HG03045 (cell line): ENCODE data around the gene KRTAP12-3.
"Not testable (repeated sequence)": the region's sequence is repeated elsewhere in the genome, so short reads cannot be mapped to it uniquely, and the experiment has no call there.

Source experiments
- ATAC-seq: cut with Tn5 transposase; IDR thresholded peaks from one replicate; pipeline ENCODE4 v1.9.1; 2021; ENCODE audit warnings: mild to moderate bottlenecking, moderate library complexity; ENCODE audit not compliant: unreplicated experiment

KRTAP12-3 gene

DNA sequence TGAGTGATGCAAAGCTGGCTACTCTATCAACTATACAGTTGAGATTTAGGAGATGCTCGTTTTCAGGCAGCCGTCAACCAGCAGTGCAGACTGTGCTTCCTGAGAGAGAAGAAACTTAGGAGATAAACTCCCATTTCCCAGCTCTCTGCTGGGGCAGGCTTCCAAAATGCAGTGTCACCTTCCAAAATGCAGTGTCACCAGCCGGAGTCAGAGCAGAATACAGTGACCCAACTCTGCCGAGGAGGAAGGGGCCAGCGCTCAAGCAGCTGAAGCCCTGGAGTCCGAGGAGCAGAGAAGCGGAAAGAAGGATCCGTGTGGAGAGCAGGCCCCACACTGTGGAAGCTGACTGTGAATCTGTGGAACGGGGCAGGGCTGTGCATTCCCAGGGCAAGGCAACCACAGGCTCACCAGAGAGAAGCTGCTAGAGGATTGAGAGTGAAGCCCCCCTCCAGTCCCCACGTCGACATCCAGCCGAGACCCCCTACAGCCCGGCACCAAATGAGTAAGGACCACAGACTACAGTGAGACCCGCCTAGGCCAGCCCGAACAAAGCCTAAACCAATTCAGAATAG is 24.9 kb downstream of the KRTAP12-3 start:
- no peak for ATAC-seq

DNA sequence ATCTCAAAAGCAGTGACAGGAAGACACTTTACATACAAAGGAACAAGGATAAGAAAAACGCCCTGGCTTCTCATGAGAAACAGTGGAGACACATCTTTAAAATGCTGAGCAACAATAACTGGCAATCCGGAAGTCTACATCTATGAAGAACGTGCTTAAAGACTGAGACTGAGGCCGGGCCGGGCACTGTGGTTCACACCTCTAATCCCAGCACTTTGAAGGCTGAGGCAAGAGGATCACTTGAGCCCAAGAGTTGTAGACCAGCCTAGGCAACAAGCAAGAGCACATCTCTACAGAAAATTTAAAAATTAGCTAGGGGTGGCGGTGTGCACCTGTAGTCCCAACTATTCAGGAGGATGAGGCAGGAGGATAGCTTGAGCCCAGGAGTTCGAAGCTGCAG is 26.3 kb downstream of the KRTAP12-3 start:
- ATAC-seq: no peak

DNA sequence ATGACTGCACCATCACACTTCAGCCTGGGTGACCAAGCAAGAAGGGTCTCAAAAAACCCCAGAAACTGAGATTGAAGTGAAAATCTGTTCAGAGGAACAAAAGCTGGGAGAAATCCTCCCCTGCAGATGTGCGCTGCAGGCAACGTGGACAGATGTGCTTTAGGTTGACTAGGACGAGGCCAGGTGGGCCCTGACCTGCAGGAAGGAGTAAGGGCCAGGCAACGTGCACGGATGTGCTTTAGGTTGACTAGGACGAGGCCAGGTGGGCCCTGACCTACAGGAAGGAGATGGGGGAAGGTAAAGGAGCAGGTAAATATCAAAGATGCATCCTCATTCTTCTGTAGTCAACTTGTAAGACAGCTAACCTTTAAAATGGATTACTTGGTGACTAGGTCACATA is 26.8 kb downstream of the KRTAP12-3 start:
- no peak for ATAC-seq

DNA sequence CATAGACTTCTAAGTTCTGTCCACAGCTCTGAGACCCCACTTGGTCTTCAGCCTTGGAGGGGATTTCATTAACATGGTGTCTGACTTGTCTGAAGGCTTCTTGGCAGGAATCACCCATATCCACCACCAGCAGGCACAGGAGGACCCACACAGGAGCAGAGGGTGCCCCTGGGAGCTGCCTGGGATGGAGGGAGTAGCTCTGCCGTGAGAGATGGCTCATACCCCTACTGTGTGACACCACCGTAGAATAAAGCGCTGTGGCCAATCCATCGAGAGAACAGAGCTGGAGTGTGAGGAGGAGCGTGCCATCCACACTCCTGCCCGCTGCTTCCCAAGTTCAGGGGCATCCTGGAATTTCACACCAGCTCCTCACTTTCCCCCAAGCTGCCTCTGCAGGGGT is 27.3 kb downstream of the KRTAP12-3 start:
- ATAC-seq: not testable (repeated sequence)

DNA sequence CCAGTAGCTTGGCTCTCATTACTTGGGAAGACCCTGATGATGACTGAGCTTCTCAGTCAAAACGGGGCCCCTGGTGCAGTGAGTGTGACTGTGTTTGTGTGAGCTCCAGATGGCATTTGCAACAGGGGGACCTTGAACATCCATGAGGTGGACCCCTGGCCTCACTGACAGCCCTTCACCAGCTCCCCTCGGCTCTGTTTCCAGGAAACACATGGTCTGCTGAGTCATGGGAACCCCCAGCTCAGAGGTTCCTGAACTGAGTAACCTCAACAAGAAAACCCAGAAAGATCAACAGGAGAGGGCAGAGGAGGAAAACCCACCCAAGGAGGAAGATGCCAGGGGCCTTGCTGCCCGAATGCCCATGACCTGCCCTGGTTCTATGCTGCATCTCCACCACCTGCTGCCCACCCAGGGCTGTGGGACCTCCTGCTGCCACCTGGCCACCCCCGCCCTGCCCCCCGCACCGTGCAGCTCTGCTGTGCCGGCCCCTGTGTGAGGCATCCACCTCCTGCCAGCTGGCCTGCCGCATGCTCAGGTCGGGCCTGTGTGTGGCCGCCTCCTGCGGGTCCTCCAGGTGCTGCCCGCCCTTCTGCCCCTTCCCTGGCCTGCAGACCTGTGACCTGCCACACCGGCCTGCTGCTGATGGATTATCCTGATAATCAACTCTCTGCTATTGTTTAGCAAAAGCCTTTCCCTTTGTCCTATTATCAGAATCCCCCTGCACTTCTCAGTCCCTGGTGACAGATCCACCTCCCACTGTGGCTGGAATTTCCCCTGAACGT is 28.5 kb downstream of the KRTAP12-3 start:
- ATAC-seq: no peak

DNA sequence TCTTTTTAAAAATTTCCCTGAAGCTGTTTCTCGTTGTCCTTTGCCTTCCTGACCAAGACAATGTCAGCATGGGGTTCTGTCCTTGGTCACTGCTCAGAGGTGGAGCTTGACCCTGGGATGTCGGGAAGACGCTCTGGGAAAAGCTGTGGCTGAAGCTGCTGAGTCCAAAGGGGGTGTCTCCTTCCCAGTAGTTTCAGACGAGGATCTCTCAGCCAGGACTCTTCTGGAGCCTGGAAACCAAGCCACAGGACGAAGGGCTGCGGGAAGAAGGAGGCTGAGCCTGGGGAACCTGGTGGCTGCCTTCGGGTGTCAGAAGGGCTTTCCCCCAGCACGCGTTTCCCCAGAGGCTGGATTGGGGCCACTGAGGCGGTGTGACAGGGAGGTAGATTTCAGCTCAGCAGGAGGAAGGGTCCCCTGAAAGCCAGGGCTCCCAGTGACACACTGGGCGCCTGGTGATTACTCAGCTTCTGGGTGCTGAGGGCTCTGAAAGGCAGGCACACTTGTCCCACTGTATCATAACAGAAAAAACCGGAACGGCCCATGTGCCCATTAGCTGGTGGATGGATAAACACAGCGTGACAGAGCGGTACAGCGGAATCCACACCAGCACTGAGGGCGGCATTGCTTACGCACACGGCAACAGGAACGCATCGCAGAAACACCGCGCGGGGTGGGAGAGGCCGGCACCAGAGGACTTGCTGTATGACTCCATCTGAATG is 29.3 kb downstream of the KRTAP12-3 start:
- no peak for ATAC-seq

DNA sequence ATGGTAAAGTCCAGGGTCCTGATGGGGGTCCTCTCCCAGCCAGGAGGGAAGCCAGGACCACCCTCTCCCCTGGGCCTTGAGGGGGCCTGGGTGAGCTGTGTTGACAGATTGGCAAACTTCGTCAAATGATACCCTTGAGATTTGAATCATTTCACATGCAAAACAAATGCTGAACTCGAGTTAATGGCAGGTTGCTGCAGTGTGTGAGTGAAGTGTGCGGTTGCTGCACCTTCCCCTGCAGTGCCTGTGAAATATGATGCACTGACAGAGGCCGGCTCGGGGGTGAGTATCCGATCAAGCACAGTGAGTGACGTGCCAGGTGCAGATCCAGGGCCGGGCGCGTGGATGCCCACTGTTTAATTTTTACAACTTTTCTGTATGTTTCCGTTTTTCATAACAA is 29.9 kb downstream of the KRTAP12-3 start:
- no peak for ATAC-seq

DNA sequence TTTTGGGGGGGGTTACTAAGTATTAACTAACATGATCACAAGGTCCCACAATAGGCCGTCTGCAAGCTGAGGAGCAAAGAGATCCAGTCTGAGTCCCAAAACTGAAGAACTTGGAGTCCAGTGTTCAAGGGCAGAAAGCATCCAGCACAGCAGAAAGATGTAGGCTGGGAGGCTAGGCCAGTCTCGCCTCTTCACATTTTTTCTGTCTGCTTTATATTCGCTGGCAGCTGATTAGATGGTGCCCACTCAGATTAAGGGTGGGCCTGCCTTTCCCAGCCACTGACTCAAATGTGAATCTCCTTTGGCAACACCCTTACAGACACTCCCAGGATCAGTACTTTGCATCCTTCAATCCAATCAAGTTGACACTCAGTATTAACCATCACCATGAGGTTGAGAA is 32.0 kb downstream of the KRTAP12-3 start:
- ATAC-seq: not testable (repeated sequence)

DNA sequence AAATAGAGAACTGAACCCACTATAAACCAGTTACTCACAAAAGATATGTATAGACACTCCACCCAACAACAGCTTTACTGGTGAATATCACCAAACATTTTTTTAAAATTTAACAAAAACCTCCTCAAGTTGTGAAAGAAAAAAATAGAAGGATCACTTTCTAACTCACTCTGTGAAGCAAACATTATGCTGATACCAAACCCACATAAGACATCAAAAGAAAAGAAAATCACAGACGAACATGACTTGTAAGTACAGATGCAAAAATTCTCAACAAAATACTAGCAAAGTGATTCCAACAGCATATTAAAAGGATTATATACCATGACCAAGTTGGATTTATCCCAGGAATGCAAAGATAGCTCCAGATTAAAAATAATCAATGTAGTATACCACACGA is 34.0 kb downstream of the KRTAP12-3 start:
- ATAC-seq: no peak

DNA sequence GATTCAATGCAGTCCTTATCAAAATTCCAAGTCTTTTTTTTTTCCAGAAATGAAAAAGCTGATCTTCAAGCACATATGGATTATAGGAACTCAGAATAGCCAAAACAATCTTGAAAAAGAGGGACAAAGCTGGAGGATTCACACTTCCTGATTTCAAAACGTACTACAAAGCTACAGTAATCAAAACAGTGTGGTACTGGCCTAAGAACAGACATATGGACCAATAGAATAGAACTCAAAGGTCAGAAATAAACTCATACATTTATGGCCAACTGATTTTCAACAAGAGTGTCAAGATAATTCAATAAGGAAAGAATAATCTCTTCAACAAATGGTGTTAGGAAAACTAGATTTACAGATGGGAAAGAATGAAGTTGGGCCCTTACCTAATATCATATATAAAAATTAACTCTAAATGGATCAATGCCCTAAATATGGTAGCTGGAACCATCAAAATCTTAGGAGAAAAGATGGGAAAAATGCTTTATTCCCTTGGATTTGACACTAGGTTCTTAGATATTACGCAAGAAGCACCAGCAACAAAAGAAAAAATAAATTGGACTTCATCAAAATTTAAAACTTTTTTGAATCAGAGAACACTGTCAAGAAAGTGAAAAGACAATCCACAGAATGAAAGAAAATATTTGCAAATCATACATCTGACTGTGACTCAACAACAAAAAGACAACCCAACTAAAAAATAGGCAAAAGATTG is 35.2 kb downstream of the KRTAP12-3 start:
- no peak for ATAC-seq

DNA sequence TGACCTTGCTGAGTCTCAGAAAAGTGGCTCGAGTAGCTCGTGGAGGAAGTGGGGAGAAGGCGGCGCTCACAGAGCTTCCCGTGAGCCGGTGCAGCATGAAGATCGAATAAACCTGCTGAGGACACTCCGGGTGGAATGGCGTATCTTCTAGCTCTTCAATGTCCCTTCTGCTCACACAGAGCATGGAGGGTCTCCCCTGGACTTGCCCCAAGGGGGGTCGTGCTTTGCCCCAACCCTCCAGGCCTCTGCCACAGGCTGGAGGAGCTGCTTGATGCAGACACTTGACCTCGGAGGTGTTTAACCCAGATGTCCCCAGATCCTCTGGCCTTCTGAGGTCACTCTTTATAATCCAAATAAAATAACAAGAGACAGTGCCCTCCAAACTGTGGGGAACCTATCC is 37.0 kb downstream of the KRTAP12-3 start:
- no peak for ATAC-seq

DNA sequence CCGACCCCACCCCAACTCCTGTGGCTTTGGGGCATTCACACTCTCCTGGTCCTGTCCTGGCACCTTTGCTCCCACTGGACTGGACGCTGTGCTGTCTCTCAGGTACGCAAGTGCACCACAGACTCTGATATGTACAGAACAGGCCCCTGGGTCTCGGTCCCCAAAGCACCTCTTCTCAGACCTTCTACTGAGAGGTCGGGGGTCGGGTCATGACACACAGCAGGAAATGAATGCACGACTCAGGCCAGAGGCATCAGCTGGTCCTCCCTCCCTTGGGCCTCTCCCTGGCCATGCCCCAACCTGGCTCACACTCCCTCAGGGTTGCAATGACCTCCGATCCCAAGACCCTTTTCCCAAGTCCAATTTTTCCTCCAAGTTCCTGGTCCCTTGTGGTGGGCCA is 37.5 kb downstream of the KRTAP12-3 start:
- no peak for ATAC-seq

DNA sequence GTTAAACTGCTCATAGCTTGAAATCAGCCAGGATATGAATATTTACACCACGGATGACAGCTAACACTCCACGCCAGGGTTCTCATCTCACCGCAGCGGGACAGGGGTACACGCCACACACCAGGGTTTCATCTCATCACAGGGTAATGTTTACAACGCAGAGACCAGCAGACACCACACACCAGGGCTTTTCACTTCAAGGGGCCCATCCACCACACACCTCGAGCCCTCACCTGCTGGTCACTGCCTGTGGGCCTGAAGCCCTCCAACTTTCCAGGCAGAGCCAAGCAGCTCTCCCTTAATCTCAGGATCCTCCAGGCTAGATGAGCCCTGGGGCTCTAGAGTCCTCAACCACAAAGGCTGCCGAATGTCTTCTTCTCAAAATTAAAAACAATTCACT is 37.9 kb downstream of the KRTAP12-3 start:
- ATAC-seq: no peak

DNA sequence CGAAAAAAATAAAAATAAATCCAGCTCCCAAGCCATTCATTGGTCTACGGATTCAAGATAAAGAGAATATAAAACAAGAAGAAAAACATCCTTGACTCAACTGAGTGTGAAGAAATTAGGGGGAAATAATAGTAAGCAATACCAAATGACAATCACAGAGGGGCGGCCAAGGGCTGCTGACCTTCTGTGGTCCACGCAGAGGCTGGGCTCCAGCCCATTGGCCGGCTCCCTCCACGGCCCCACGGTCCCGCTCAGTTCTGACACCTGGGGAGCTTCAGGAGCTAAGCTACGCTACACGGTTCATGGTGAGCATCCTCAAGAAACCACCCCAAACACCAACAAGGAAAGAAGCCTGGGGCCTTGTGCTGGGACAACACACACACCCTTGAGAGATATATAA is 38.8 kb downstream of the KRTAP12-3 start:
- no peak for ATAC-seq

DNA sequence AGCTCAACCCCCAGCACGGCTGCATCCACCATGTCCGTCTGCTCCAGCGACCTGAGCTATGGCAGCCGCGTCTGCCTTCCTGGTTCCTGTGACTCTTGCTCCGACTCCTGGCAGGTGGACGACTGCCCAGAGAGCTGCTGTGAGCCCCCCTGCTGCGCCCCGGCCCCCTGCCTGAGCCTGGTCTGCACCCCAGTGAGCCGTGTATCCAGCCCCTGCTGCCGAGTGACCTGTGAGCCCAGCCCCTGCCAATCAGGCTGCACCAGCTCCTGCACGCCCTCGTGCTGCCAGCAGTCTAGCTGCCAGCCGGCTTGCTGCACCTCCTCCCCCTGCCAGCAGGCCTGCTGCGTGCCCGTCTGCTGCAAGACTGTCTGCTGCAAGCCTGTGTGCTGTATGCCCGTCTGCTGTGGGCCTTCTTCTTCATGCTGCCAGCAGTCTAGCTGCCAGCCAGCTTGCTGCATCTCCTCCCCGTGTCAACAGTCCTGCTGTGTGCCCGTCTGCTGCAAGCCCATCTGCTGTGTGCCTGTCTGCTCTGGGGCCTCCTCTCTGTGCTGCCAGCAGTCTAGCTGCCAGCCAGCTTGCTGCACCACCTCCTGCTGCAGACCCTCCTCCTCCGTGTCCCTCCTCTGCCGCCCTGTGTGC is 39.6 kb downstream of the KRTAP12-3 start, which contains the start of gene KRTAP10-12:
Gene KRTAP10-12, plus strand, starts transcription at position 1 of the 639 bp plus-strand sequence. Its CDS starts 30 bp downstream, at position 31.
- ATAC-seq: not testable (repeated sequence)

DNA sequence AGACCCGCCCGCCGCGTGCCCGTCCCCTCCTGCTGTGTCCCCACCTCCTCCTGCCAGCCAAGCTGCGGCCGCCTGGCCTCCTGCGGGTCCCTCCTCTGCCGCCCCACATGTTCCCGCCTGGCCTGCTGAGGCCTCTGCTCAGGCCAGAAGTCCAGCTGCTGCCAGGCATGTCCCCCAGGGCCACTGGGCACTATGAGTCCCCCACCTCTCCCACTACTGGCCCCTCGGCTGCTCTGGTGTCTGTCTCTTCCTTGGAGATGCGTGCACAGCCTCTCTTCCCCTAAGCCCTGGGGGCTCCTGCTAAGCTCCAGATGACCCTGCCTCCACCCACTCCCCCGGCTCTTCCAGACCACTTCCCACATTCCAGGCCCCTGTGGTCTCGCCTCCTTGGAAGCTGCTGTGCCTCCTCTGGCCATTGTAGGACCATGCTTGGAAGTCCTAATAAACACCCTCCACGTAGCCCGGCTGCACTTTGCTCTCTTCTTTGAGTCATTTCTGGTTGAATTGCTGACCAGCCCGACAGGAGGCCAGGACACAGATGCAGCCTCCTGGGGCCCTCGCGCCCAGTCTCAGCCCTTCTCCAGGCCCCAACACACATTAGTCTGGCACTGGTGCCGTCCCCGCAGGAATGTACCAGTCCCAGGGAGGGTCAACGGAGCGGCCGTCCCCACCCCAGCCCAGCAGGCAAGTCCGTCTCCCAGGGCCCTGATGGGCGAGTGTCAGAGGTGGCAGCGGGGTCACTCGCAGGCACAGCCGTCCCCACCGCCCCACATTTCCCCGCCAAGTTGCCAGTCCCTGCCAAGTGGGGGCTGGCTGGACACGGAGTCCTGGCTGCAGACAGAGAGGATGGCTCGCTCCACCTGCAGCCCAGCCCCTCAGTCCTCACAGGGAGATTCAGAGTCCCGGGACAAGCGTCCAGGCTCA is 40.3 kb downstream of the KRTAP12-3 start:
- ATAC-seq: no peak

DNA sequence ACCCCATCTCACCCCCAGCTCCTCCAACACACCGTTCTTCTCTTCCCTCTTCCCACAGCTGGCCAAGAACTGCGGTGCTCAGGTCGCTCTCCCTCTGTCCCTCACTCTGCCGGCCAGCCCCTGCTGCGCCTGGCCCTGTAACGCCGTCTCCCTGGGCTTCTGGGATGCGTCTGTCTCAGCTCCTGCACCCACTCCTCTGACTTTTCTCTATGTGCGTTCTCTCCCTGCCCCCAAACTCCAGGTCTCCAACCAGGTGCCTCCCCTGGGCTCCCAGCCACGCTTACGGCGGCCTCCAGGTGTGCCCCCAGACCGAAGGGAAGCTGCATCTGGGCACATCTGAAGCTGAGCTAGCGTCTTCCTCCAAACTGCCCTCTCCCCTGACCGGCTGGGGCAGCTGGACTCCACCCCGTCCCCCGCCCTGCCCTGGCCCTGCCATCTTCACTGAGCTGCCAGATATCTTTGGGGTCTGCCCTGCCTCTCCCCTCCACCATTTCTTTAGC is 41.8 kb downstream of the KRTAP12-3 start:
- ATAC-seq: no peak

DNA sequence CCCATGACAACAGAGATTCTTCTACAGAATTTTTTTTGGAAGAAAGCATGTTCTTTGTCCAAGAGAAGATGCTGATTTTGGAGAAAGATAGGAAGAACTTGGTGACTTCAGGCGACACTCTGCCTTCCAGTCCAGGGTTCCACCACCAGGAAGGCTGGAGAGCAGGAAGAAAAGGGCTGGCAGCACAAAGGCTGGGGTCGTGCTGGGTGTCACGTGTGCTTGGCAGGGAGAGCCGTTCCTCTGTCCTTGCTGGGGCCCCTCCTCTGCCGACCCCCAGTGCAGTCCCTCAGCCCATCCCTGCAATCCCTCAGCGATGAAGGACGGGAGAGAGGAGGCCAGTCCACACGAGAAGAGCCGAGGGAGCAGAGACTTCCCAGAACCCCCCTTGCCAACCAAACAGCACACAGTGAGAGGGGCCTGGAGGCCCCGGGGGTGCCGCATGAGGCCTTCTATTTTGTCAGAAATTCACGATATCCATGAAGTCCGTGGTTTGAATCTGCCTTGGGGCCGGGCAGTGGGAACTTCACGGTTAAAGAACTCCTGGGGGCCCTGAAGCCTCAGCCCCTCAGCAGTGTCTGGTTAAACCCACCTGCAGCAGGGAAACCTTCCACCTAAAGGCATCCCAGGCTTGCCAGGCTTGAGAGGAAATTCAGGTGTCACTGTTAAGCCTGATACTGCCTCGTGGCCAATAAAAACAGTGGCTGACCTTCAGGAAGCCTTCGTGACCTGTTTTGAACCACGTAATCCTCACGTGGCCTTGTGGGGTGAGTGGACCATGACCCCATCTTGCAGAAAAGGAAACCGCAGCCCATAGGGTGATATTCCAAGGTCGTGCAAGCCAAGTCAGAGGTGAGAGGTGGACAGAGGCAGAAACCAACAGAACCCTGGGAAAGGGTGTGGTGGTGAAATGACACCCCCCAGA is 42.6 kb downstream of the KRTAP12-3 start:
- no peak for ATAC-seq

DNA sequence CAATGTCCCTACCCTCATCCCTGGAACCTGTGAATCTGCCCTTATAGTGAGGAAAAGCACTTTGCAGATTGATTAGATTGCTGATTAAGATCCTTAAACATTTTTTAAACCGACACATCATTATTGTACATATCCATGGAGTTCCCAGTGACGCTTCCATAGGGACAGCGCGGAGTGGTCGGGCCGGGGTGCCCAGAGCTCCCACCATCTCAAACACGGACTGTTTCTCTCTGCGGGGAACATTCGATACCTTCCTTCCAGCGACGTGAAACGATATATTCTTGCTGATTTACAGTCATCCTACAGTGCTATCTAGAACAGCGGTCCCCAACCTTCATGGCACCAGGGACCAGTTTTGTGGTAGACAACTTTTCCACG is 43.3 kb downstream of the KRTAP12-3 start:
- no peak for ATAC-seq
